Daoy (cell line): Measurements from ENCODE around the gene LIPH. TPM values are rescaled to one million over a fixed set of nuclear protein-coding genes. Genes with fewer than 3 reads are reported as not detected.

Experiments
- DNase-seq: peaks from one replicate; pipeline ENCODE4 v3.0.0-alpha.2; 2015; ENCODE audit warnings: low read depth
- total RNA-seq: library from RNA; depleted of rRNA; stranded (reverse); fragments of >200 nt; shearing (Covaris generic); gene quantifications from 2 replicates; pipeline ENCODE4 v1.2.3, GENCODE V29; 2014

LIPH gene
- total RNA-seq, 1 experiment from 2014 or later: 0.63 TPM

- DNase-seq: no peak
Observed at GRCh38 chr3:185540695-185541094, 11.7 kb downstream of the LIPH start.

GRCh38 chr3:185539934-185540333, 12.5 kb downstream of the LIPH start:
- DNase-seq: no peak

- DNase-seq: peak; percentile 95
Observed at GRCh38 chr3:185537369-185537970, 14.9 kb downstream of the LIPH start.

- no peak for DNase-seq
Observed at GRCh38 chr3:185534511-185534910, 17.9 kb downstream of the LIPH start.

- no peak for DNase-seq
Observed at GRCh38 chr3:185532901-185533300, 19.5 kb downstream of the LIPH start.

- DNase-seq: no peak
Observed at GRCh38 chr3:185530856-185531255, 21.5 kb downstream of the LIPH start.

- DNase-seq: no peak
Observed at GRCh38 chr3:185528532-185528931, 23.9 kb downstream of the LIPH start.

GRCh38 chr3:185527364-185527763, 25.0 kb downstream of the LIPH start:
- DNase-seq: peak; percentile 56

GRCh38 chr3:185526349-185526951, 25.9 kb downstream of the LIPH start:
- DNase-seq: no peak

- DNase-seq: no peak
Observed at GRCh38 chr3:185521349-185522138, 30.8 kb downstream of the LIPH start.

- DNase-seq: no peak
Observed at GRCh38 chr3:185519021-185519420, 33.4 kb downstream of the LIPH start.

GRCh38 chr3:185517387-185518130, 34.8 kb downstream of the LIPH start:
- DNase-seq: no peak

- no peak for DNase-seq
Observed at GRCh38 chr3:185511711-185512110, 40.7 kb downstream of the LIPH start.

GRCh38 chr3:185508335-185508991, 43.9 kb downstream of the LIPH start:
- DNase-seq: no peak

GRCh38 chr3:185507883-185508282, 44.5 kb downstream of the LIPH start:
- DNase-seq: no peak

GRCh38 chr3:185504636-185505035, 47.8 kb downstream of the LIPH start:
- no peak for DNase-seq

- no peak for DNase-seq
Observed at GRCh38 chr3:185503521-185503920, 48.9 kb downstream of the LIPH start.

- no peak for DNase-seq
Observed at GRCh38 chr3:185502987-185503386, 49.4 kb downstream of the LIPH start.

- peak; percentile 95 for DNase-seq
Observed at GRCh38 chr3:185498503-185499396, 53.6 kb downstream of the LIPH start, which contains the start of gene TMEM41A. TSS of gene TMEM41A (minus strand) at chr3:185499035. CDS start at chr3:185498961, 74 bp downstream.

GRCh38 chr3:185490241-185490640, 62.1 kb downstream of the LIPH start:
- DNase-seq: no peak

- no peak for DNase-seq
Observed at GRCh38 chr3:185489462-185489861, 62.9 kb downstream of the LIPH start.
